T-helper 1 cell treated with Interleukin-12 subunit alpha and Interleukin-12 subunit beta and Interleukin-4 antibody, amounts not matched to agents 30 ng/mL and 1 ng/mL, for 36 hours (primary cell): ENCODE results near the gene SCLY. TPM values are rescaled to one million over a fixed set of nuclear protein-coding genes. Genes with fewer than 3 reads are reported as not detected.
"Not testable (repeated sequence)": the region's sequence is repeated elsewhere in the genome, so short reads cannot be mapped to it uniquely, and the experiment has no call there.

Experiments
- intact Hi-C: fragments of 100-400 bp; cut with micrococcal nuclease; formaldehyde crosslinking; loops from one replicate; pipeline ENCODE4 v1.15.1; 2024
- total RNA-seq: library from RNA; stranded (reverse); gene quantifications from 2 replicates; pipeline ENCODE4 v1.2.3, GENCODE V29; 2022

The SCLY gene
- total RNA-seq, 1 donor from 2014 or later: 55.5 TPM

DNA sequence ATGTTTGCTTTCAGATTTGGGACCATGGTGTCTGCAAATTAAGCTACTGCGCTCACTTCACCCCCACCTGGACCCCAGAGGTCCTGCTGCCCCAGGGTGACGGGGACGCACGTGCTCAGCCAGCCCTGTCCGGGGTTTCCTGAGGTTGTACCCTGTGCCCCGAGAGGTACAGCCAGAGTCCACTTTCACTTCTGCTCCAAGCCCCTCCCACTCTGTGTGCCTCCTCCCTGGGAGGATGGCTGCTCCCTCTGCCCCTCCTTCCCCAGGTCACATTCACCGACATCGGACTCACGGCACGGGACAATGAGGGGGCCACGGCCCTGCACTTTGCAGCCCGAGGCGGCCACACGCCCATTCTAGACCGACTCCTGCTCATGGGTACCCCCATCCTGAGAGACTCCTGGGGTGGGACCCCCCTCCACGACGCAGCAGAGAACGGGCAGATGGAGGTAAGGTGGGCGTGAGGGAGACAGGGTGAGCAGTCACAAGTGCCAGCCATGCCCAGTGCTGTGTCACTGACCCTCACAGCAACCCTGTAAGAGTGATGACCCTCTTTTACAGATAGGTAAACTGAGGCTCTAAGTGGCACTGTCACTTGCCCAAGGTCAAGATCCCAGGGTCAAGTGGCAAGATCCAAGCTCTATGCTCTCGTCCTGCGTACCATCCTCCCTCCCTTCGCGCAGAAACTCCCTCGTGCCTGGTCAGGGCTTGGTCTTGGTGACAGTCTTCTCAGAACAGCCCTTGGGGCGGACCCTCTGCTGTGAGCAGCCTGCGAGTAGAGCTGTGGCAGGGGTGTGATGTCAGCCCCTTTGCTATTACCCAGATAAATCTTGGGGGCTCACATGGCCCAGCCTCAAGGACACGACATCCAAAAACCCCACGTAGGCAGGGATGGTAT, 47.0 kb downstream of the SCLY start:
- intact Hi-C loops: loop anchor here (2.0 kb wide), 1 partner anchor 139 kb away; no protein-coding TSS in a partner anchor

GRCh38 chr2:238108423-238109183, 47.8 kb downstream of the SCLY start:
- intact Hi-C loops: no loop called here

DNA sequence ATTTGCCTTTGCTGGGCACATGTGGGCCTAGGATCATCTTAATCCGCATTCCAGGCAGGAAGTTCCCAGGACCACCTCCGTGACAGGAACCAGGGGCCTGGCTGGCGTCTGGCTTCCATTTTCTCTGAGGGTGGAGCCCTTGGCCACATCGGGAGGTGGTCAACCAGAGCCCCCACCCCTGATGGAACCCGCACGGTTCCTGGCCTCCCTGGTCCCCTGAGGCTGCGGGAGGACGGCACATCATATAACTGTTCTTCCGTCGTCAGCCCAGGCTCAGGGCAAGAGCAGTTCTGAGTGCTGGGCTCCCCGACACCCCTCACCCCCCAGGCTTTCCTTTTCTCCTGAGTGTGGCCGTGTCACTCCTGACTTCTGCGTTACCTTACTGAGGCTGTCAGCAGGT, 52.8 kb downstream of the SCLY start:
- intact Hi-C loops: no loop called here

GRCh38 chr2:238114331-238114841, 53.6 kb downstream of the SCLY start:
- intact Hi-C loops: no loop called here

DNA sequence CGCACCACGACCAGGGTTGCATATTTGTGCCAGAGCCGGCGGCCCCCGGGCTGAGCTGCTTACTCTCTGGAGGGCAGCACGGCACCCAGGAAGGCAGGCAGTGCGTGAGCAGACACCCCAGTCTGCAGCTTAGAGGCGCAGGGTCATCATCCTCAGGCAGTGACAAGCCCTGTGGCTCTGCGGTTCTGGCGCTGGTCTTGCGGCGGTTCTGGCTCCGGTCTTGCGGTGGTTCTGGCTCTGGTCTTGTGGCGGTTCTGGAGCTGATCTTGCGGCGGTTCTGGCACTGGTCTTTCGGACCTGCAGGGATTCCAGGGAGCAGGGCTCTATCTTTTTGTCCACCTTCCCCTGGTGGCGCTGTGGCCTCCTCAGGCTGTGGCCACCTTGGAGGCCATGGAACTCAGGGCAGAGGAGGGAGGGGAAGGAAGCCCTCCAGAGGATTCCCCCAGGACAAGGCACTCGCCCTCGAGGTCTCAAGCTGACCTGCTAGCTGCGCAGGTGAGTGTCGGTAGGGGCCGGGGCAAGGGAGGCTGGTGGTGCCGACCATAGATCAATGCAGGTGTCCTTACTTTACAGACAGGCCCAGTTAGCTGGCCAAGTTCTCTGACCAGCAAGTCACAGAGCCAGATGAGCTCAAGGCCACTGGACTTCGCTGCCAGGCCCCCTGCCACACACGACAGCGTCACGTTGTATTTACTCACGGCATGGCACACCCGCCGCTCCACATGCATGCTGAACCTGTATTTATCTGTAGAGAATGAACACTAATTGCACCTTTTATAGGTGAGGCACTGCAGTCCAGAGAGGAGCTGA, 54.3 kb downstream of the SCLY start:
- intact Hi-C loops: no loop called here

DNA sequence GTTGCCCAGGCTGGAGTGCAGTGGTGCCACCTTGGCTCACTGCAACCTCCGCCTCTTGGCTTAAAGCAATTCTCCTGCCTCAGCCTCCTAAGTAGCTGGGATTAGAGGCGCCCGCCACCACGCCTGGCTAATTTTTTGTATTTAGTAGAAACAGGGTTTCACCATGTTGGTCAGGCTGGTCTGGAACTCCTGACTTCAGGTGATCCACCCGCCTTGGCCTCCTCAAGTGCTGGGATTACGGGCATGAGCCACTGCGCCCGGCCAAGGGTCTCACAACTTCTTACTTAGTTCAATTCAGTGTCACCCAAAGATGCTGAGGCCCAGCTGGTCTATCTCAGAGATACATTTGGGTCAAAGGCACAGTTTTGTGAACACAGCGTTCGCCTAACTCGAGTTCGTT, 54.9 kb downstream of the SCLY start:
- intact Hi-C loops: not testable (repeated sequence)

- intact Hi-C loops: no loop called here
Observed at GRCh38 chr2:238116298-238117198, 55.7 kb downstream of the SCLY start.

DNA sequence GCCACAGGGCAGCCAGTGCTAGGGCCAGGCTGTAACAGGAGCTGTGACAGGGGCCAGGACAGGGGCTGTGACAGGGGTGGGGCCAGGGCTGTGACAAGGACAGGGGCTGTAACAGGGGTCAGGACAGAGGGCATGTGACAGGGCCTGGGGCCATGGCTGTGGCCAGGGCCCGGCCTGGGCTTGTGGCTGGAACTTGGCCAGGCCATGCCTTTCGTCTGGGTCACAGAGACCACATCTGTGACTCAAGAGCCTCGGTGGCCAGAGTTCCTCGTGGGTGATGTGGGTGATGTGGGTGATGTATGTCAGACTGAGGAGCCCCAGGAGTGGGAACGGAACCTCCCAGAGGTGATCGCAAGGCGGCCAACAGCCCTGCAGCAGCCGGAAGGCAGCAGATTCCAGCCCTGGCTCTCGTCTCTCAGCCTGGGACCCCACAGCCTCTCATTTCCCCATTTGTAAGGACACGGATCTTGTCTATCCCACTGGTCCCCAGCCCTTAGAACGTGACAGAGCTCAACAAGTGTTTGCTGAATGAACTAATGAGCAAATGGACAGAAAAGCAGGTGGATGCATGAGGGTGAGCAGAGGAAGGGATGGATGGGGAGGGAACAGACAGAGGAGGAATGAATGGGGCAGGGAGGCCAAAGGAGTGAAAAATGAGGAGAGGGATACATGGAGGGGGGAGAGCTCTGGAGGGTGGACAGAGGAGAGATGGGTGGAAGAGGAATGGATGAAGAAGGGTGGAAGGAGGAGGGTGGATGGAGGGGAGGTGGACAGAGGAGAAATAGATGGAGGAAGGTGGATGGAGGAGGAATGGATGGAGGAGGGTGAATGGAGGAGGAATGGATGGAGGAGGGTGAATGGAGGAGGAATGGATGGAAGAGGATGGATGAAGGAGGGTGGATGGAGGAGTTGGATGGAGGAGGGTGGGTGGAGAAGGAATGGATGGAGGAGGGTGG, 56.7 kb downstream of the SCLY start:
- intact Hi-C loops: no loop called here

GRCh38 chr2:238119756-238120462, 59.1 kb downstream of the SCLY start:
- intact Hi-C loops: no loop called here

DNA sequence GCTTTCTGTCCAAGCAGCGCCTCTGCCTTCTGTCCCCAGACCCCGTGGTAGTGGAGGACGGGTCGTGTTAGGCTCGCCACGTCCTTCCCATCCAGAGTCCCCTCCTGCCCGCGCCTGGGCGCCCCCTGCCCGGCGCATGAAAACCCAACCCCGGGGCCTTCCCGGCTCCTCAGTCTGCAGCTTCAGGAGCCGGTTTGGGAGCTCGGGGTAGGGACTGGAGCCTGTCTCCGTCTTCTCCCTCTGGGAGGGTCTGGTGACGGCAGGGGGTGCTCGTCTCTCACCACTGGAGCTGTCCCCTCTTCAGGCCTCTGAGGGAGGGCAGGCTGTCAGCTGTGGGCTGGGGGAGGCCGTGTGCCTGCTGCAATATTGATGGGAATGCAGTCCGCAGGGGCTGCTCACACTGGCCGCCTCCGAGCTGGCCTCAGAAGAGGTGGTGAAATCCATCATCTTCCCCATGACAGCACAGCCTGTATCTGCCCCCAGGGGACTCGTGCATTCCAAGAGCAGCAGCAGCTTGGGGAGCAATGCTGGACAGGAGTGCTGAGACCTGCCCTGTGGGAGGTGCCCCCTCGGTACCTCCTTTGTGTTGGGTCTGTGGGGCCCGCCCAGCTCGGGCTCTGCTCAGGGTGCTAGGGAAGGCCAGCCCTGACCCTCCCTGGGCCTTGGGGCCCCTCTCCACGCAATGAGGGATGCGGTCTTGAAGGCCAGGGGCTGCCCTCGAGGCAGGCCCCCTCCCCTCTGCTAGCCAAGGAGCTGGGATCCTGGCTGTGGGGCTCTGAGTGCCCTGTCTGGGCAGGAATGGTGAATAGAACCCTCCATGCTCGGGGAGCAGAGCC, 59.9 kb downstream of the SCLY start:
- intact Hi-C loops: no loop called here

DNA sequence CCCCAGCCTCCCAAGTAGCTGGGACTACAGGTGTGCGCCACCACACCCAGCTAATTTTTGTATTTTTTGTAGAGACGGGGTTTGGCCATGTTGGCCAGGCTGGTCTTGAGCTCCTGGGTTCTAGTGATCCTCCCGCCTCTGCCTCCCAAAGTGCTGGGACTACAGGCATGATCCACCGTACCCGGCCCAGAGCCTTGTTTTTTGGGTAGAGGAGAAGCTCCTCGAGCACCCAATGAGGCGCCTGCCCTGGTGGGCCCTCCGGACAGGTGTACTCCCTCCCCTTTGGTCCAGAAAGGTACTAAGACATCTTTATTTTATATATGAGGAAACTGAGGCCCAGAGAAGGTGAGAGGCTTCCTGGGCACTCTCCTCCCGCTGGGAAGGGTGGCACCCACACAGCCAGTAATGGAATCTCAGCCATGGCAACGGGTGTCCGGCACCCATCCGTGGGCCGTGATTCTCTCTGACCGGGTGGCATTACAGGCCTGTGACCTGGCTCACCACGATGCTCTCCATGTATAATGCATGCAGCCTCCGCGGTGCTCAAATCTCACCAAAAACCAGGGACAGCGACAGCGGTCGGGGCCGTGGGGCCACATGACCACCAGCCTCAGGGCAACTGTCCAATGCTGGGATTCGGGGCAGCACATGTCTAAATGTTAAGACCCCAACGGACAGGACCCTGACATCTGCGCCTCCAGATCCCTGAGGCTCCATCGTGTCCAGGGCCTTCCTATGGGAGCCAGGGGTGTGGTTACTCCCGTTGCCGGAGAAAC, 60.9 kb downstream of the SCLY start:
- intact Hi-C loops: no loop called here

DNA sequence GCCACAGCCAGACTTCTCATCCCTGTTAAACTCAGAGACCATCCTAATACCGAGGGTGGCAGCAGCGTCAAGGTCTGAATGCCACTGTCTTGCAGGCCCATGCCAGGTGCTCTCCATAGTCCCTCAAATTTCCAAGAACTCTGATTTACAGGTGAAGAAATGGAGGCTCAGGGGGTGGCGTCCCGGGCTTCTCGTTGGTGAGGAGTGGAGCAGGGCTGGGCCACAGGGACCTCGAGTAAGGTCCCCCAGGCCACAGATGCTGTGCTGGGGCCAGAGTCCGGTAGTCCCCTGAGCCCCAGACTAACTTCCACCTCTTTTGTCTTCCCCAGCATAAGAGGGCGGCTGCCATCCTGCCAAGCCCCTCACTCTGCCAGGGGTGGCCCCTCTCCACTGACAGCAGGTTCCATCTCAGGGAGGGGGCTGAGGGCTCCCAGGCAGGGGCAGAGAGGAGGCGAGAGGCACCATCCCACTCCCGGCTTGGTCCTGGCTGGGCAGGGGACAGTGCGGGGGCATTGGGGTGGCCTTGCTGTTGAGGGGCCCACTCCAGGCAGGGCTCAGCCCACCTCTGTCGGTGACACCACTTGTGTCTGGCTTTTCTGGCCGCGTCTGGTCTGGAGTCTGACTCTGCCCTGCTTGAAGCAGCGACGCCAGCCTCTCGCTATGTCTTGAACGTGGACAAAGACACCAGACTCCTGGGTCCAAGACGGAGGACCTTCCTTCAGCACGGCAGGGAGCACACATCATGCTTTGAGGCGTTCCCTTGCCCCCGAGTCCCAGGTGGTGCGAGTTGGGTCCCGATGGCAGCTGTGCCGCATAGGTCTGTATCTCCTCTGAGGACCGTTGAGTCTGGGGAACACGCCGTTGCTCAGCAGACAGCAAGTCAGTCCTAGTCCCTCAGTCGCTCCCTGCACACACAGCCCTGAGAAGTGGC, 61.8 kb downstream of the SCLY start:
- intact Hi-C loops: no loop called here

GRCh38 chr2:238123218-238123971, 62.6 kb downstream of the SCLY start:
- intact Hi-C loops: no loop called here

- intact Hi-C loops: no loop called here
Observed at GRCh38 chr2:238123991-238124470, 63.2 kb downstream of the SCLY start.
